Body of pancreas (tissue), 4 donors: ENCODE results near the gene ATXN1.

Source experiments
- POLR2A ChIP-seq, 3 donors: fragments of 450-650 bp; IDR thresholded peaks; one replicate each; pipeline ENCODE4 v1.6.1; 2016; ENCODE audit warnings: antibody characterized with exemption in 3 of 3, mild to moderate bottlenecking in 2 of 3
- TF ChIP-seq, protein P1 (sequence below), 7 experiments: fragments of 450-650 bp in 4 of 7; fragments of 200-600 bp in 3 of 7; sonication (generic) in 3 of 7; IDR thresholded peaks; one replicate each; pipeline ENCODE4 v1.5.1; 2016 to 2019; ENCODE audit warnings: antibody characterized with exemption in 7 of 7

DNA sequence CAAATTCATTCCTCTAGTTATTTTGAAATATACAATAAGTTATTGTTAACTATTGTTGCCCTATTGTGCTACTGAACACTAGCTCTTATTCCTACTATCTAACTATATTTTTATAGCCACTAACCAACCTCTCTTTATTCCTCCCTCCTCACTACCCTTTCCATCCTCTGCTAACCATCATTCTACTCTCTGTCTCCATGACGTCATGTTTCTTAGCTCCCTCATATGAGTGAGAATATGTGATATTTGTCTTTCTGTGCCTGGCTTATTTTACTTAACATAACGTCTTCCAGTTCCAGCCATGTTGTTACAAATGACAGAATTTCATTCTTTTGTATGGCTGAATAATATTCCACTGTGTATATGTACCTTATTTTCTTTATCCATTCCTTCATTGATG is 95.3 kb downstream of the ATXN1 start:
- TF ChIP-seq, protein P1, sequence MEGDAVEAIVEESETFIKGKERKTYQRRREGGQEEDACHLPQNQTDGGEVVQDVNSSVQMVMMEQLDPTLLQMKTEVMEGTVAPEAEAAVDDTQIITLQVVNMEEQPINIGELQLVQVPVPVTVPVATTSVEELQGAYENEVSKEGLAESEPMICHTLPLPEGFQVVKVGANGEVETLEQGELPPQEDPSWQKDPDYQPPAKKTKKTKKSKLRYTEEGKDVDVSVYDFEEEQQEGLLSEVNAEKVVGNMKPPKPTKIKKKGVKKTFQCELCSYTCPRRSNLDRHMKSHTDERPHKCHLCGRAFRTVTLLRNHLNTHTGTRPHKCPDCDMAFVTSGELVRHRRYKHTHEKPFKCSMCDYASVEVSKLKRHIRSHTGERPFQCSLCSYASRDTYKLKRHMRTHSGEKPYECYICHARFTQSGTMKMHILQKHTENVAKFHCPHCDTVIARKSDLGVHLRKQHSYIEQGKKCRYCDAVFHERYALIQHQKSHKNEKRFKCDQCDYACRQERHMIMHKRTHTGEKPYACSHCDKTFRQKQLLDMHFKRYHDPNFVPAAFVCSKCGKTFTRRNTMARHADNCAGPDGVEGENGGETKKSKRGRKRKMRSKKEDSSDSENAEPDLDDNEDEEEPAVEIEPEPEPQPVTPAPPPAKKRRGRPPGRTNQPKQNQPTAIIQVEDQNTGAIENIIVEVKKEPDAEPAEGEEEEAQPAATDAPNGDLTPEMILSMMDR (IDR thresholded peaks at IDR 0.05) = no peak
- no peak for TF ChIP-seq POLR2A (IDR thresholded peaks at IDR 0.05)
